Epithelial cell of proximal tubule (primary cell): Measurements from ENCODE around the gene MET. TPM values are rescaled to one million over a fixed set of nuclear protein-coding genes. Genes with fewer than 3 reads are reported as not detected.
"Not testable (repeated sequence)": the region's sequence is repeated elsewhere in the genome, so short reads cannot be mapped to it uniquely, and the experiment has no call there.

Source experiments
- DNase-seq: peaks from one replicate; pipeline ENCODE4 v3.0.0-alpha.2; 2011; ENCODE audit warnings: low read depth
- H3K4me3 ChIP-seq: 2 replicates; pipeline ENCODE4 v1.5.1; 2011; ENCODE audit warnings: low read depth, mild to moderate bottlenecking, low read length
- total RNA-seq: library from RNA; depleted of rRNA; stranded (reverse); fragments of >200 nt; gene quantifications from 2 replicates; pipeline ENCODE4 v1.2.3, GENCODE V29; 2015
- TF ChIP-seq, protein P1 (sequence below): conservative IDR thresholded peaks from 2 replicates; pipeline ENCODE4 v1.5.1; 2012; ENCODE audit warnings: low read depth, mild to moderate bottlenecking, low read length

MET gene
- total RNA-seq, 1 donor from 2014 or later, result 155 TPM

DNA sequence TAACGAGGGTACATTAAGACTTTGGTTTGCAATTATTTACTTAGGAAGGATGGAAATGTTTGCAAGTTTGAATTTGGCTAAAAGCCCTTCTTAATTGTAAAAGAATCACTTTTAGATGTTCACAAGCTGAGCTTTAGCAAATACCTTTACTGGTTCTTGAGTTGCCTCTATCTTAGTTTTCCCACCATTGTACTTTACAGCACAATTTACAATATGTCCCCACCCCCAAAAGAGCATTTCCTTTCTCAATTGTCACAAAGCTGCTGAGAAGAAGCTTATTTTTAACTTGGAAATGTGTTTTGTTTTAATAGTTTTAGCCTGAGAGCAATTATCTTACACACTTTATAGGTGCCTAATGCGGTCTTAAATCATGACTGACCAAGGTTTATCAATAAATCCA lies 81.1 kb downstream of the MET start:
- H3K4me3 ChIP-seq, result no peak overlapping the region
- TF ChIP-seq, protein P1, sequence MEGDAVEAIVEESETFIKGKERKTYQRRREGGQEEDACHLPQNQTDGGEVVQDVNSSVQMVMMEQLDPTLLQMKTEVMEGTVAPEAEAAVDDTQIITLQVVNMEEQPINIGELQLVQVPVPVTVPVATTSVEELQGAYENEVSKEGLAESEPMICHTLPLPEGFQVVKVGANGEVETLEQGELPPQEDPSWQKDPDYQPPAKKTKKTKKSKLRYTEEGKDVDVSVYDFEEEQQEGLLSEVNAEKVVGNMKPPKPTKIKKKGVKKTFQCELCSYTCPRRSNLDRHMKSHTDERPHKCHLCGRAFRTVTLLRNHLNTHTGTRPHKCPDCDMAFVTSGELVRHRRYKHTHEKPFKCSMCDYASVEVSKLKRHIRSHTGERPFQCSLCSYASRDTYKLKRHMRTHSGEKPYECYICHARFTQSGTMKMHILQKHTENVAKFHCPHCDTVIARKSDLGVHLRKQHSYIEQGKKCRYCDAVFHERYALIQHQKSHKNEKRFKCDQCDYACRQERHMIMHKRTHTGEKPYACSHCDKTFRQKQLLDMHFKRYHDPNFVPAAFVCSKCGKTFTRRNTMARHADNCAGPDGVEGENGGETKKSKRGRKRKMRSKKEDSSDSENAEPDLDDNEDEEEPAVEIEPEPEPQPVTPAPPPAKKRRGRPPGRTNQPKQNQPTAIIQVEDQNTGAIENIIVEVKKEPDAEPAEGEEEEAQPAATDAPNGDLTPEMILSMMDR, result no peak
- DNase-seq, result no peak

DNA sequence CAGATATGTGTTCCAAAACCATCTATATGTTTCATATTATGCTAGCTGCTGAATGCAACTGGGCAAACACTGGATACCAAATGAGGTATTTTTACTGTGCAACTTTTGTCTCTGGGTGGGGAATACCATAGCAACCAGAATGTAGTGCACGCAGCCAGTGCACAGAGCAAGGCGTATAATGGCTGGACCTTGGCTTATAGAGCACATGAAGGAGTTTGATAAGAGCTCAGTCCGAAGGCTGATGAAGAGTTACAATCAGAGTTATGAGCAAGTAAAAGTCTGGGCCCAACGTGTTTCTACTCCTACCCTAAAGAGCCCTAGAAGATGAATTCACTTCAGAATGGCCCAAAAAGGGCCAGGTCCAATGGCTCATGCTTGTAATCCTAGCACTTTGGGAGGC lies 82.2 kb downstream of the MET start:
- no peak for DNase-seq
- no peak overlapping the region for H3K4me3 ChIP-seq
- TF ChIP-seq, protein P1, result no peak

DNA sequence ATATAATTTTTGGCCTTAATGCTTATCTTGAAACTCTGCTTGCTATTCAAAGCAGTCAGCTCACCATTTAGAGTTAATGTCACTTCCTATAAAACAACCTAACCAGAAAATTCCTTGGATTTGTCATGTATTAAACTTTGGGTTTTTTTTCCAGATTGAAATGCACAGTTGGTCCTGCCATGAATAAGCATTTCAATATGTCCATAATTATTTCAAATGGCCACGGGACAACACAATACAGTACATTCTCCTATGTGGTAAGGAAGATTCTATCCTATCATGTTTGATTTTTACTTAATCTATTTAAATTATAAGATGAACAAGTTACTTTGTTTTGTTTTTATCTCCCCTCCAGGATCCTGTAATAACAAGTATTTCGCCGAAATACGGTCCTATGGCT lies 85.3 kb downstream of the MET start:
- no peak for DNase-seq
- H3K4me3 ChIP-seq, result no peak overlapping the region
- TF ChIP-seq, protein P1, result no peak

GRCh38 chr7:116759642-116760041 lies 87.6 kb downstream of the MET start:
- not testable (repeated sequence) for DNase-seq

DNA sequence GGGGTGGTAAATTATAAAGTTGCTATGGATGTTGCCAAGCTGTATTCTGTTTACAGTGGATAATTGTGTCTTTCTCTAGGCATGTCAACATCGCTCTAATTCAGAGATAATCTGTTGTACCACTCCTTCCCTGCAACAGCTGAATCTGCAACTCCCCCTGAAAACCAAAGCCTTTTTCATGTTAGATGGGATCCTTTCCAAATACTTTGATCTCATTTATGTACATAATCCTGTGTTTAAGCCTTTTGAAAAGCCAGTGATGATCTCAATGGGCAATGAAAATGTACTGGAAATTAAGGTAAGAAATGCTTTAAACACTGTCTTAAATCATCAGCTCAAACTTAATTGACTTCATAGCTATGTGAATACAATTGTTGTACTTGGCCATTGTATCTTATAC lies 91.0 kb downstream of the MET start:
- TF ChIP-seq, protein P1, result no peak
- H3K4me3 ChIP-seq, result no peak overlapping the region
- no peak for DNase-seq

More at GRCh38 chr7:116759642-116760041, 87.6 kb downstream of the MET start:
- not testable (repeated sequence) for H3K4me3 ChIP-seq

DNA sequence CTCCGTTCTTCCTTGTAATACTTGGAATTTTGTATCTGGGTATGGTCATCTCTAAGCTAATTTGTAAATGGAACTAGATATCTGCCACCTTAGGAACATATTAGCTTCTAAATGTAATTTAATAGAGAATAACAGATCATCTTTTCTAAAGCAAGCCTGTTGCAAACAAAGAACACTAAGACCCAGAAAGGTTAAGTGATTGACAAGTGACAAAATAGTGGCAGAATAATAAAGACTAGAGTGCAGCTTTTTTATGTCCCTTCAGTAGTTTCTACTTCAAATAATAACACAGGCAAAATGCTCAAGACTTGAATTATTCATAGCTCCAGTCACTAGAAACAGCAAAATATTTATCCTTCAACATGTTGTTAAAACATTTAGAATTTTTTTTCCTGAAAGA lies 91.7 kb downstream of the MET start:
- TF ChIP-seq, protein P1, result no peak
- DNase-seq, result no peak

GRCh38 chr7:116766881-116767280 lies 94.9 kb downstream of the MET start:
- H3K4me3 ChIP-seq, result no peak overlapping the region
- no peak for DNase-seq
- TF ChIP-seq, protein P1, result no peak

More for the DNA sequence above, 91.7 kb downstream of the MET start:
- H3K4me3 ChIP-seq, result no peak overlapping the region
